Thoracic aorta (tissue), 2 donors: ENCODE data around the gene KLHL13. TPM values are rescaled to one million over a fixed set of nuclear protein-coding genes. Genes with fewer than 3 reads are reported as not detected.

ENCODE experiments used
- ATAC-seq: fragments of 150-250 bp; one replicate; pipeline ENCODE4 v1.8.0; 2017; ENCODE audit warnings: low read depth; ENCODE audit not compliant: insufficient number of reproducible peaks, low FRiP score
- DNase-seq: peaks from one replicate; pipeline ENCODE4 v3.0.0-alpha.2; 2020; ENCODE audit warnings: low spot score
- H3K27ac ChIP-seq, 2 donors: fragments of 200-600 bp; sonication (generic); 1 replicate in 1 of 2; 2 replicates in 1 of 2; pipeline ENCODE4 v1.5.1; 2016; ENCODE audit warnings: mild to moderate bottlenecking in 2 of 2, moderate library complexity in 2 of 2
- H3K27me3 ChIP-seq: fragments of 200-600 bp; sonication (generic); replicated peaks from 2 replicates; pipeline ENCODE4 v1.6.0; 2016; ENCODE audit warnings: mild to moderate bottlenecking; ENCODE audit not compliant: insufficient read depth
- H3K36me3 ChIP-seq: fragments of 200-600 bp; sonication (generic); one replicate; pipeline ENCODE4 v1.5.1; 2016
- H3K4me1 ChIP-seq, 2 donors: fragments of 200-600 bp; sonication (generic); 1 replicate in 1 of 2; 2 replicates in 1 of 2; pipeline versions ENCODE4 v1.5.1 to v1.6.0; 2016; ENCODE audit warnings: low read depth in 2 of 2, mild to moderate bottlenecking in 1 of 2; ENCODE audit not compliant: control insufficient read depth in 1 of 2
- H3K4me3 ChIP-seq: fragments of 200-600 bp; sonication (generic); 2 replicates; pipeline ENCODE4 v1.5.1; 2016; ENCODE audit warnings: mild to moderate bottlenecking
- H3K9me3 ChIP-seq: fragments of 200-600 bp; sonication (generic); 2 replicates; pipeline ENCODE4 v1.5.1; 2016
- CTCF ChIP-seq: fragments of 200-600 bp; sonication (generic); IDR thresholded peaks from one replicate; pipeline ENCODE4 v1.5.1; 2019; ENCODE audit warnings: antibody characterized with exemption
- total RNA-seq, 2 donors: library from RNA; depleted of rRNA; stranded (reverse); fragments of >200 nt; gene quantifications; one replicate each; pipeline versions ENCODE4 v1.1.0 to v1.2.3, GENCODE V29; 2016

The KLHL13 gene
- total RNA-seq, 2 donors from 2014 or later: 1.4 to 9.7 TPM

GRCh38 chrX:118115953-118116712, 477 bp downstream of the KLHL13 start:
- DNase-seq: no peak
- peak; percentile 28 for ATAC-seq
- Histone ChIP-seq H3K9me3 (no peaks in the 10 kb centered on the region), H3K4me3 (peak overlapping the region; percentile 80), H3K27ac (peak overlapping the region; percentile 61 to 73), H3K27me3 (no peaks in the 10 kb centered on the region), H3K4me1 (peaks cover 0 to 5% of the 10 kb centered on the region in 2 donors), H3K36me3 (no peaks in the 10 kb centered on the region)
- TF ChIP-seq CTCF: no peak

- peak overlapping the region in 1 of 2 donors; percentile 73 for H3K27ac ChIP-seq
- TF ChIP-seq CTCF: no peak
- no peak for DNase-seq
- H3K4me3 ChIP-seq: peak overlapping the region; percentile 80
- H3K9me3 ChIP-seq: no peaks in the 10 kb centered on the region
- no peaks in the 10 kb centered on the region for H3K36me3 ChIP-seq
- peaks cover 0 to 5% of the 10 kb centered on the region in 2 donors for H3K4me1 ChIP-seq
- ATAC-seq: no peak
- H3K27me3 ChIP-seq: no peaks in the 10 kb centered on the region
These were observed 1.6 kb downstream of the KLHL13 start for GRCh38 chrX:118114971-118115370.

- H3K27ac ChIP-seq: no peak overlapping the region
- no peaks in the 10 kb centered on the region for H3K36me3 ChIP-seq
- H3K4me3 ChIP-seq: no peak overlapping the region
- DNase-seq: no peak
- H3K27me3 ChIP-seq: no peaks in the 10 kb centered on the region
- TF ChIP-seq CTCF: no peak
- H3K4me1 ChIP-seq: no peaks in the 10 kb centered on the region
- H3K9me3 ChIP-seq: no peaks in the 10 kb centered on the region
- ATAC-seq: no peak
These were observed 7.5 kb downstream of the KLHL13 start for GRCh38 chrX:118109065-118109464.

GRCh38 chrX:118108304-118108703, 8.3 kb downstream of the KLHL13 start:
- DNase-seq (no peak), ATAC-seq (no peak)
- Histone ChIP-seq H3K4me3 (no peak overlapping the region), H3K4me1 (no peaks in the 10 kb centered on the region), H3K36me3 (no peaks in the 10 kb centered on the region), H3K27ac (no peak overlapping the region), H3K27me3 (no peaks in the 10 kb centered on the region), H3K9me3 (no peaks in the 10 kb centered on the region)
- TF ChIP-seq CTCF: no peak

- Histone ChIP-seq H3K27me3 (no peaks in the 10 kb centered on the region), H3K27ac (no peak overlapping the region), H3K36me3 (no peaks in the 10 kb centered on the region), H3K4me1 (no peaks in the 10 kb centered on the region), H3K4me3 (no peak overlapping the region), H3K9me3 (no peaks in the 10 kb centered on the region)
- DNase-seq: no peak
- TF ChIP-seq CTCF: no peak
- no peak for ATAC-seq
These were observed 16.5 kb downstream of the KLHL13 start for GRCh38 chrX:118100091-118100490.
